ENCODE data around the gene MLXIPL. TPM values are rescaled to one million over a fixed set of nuclear protein-coding genes. Genes with fewer than 3 reads are reported as not detected.

The MLXIPL gene
- total RNA-seq, 1 experiment from 2014 or later = 20.6 TPM

GRCh38 chr7:73599151-73599882 is 25.0 kb downstream of the MLXIPL start:
- H3K27me3 ChIP-seq (replicated peaks; ENCODE audit: insufficient read depth, low read depth, low read length, poor library complexity) = no peaks in the 10 kb centered on the region
- H3K4me1 ChIP-seq (ENCODE audit: insufficient read depth, low read length, poor library complexity, severe bottlenecking) = peaks cover 11% of the 10 kb centered on the region
- intact Hi-C loops (cut with micrococcal nuclease; ENCODE audit: unreplicated experiment) = no loop called here
- no peaks in the 10 kb centered on the region for H3K36me3 ChIP-seq (ENCODE audit: insufficient read depth, low read length, poor library complexity, severe bottlenecking)
- no peak overlapping the region for H3K4me3 ChIP-seq (ENCODE audit: low read depth, low read length, poor library complexity, severe bottlenecking)
- ChIA-PET POLR2A (ENCODE audit: low non-redundant PET) (no interaction called here), CTCF (no interaction called here)
- H3K27ac ChIP-seq (ENCODE audit: low read depth, low read length, poor library complexity, severe bottlenecking) = no peak overlapping the region
- DNase-seq (ENCODE audit: low spot score) = no peak
- H3K9me3 ChIP-seq (ENCODE audit: low read depth, low read length, poor library complexity, severe bottlenecking) = no peaks in the 10 kb centered on the region
- no TSS peak for BruUV-seq (replicated peaks)
- TF ChIP-seq CTCF (conservative IDR thresholded peaks at IDR 0.05; ENCODE audit: low read depth, low read length) = no peak
- no peak for TF ChIP-seq EZH2 (IDR thresholded peaks at IDR 0.05; ENCODE audit: borderline replicate concordance, low read depth, low read length, poor library complexity, severe bottlenecking)

- Histone ChIP-seq H3K27ac (ENCODE audit: low read depth, low read length, poor library complexity, severe bottlenecking) (no peak overlapping the region), H3K36me3 (ENCODE audit: insufficient read depth, low read length, poor library complexity, severe bottlenecking) (no peaks in the 10 kb centered on the region), H3K4me3 (ENCODE audit: low read depth, low read length, poor library complexity, severe bottlenecking) (no peak overlapping the region), H3K9me3 (ENCODE audit: low read depth, low read length, poor library complexity, severe bottlenecking) (no peaks in the 10 kb centered on the region), H3K4me1 (ENCODE audit: insufficient read depth, low read length, poor library complexity, severe bottlenecking) (peaks cover 11% of the 10 kb centered on the region), H3K27me3 (replicated peaks; ENCODE audit: insufficient read depth, low read depth, low read length, poor library complexity) (no peaks in the 10 kb centered on the region)
- intact Hi-C loops (cut with micrococcal nuclease; ENCODE audit: unreplicated experiment) = no loop called here
- POLR2A ChIA-PET (ENCODE audit: low non-redundant PET) = no interaction called here
- DNase-seq (ENCODE audit: low spot score) = no peak
- CTCF ChIA-PET = no interaction called here
- TF ChIP-seq EZH2 (IDR thresholded peaks at IDR 0.05; ENCODE audit: borderline replicate concordance, low read depth, low read length, poor library complexity, severe bottlenecking) = no peak
- no peak for TF ChIP-seq CTCF (conservative IDR thresholded peaks at IDR 0.05; ENCODE audit: low read depth, low read length)
- no TSS peak for BruUV-seq (replicated peaks)
These were observed 26.1 kb downstream of the MLXIPL start for GRCh38 chr7:73597978-73598782.

- H3K4me3 ChIP-seq (ENCODE audit: low read depth, low read length, poor library complexity, severe bottlenecking) = no peak overlapping the region
- no peaks in the 10 kb centered on the region for H3K36me3 ChIP-seq (ENCODE audit: insufficient read depth, low read length, poor library complexity, severe bottlenecking)
- no peaks in the 10 kb centered on the region for H3K9me3 ChIP-seq (ENCODE audit: low read depth, low read length, poor library complexity, severe bottlenecking)
- no TSS peak for BruUV-seq (replicated peaks)
- TF ChIP-seq EZH2 (IDR thresholded peaks at IDR 0.05; ENCODE audit: borderline replicate concordance, low read depth, low read length, poor library complexity, severe bottlenecking) (no peak), CTCF (conservative IDR thresholded peaks at IDR 0.05; ENCODE audit: low read depth, low read length) (no peak)
- DNase-seq (ENCODE audit: low spot score) = no peak
- intact Hi-C loops (cut with micrococcal nuclease; ENCODE audit: unreplicated experiment) = no loop called here
- no peak overlapping the region for H3K27ac ChIP-seq (ENCODE audit: low read depth, low read length, poor library complexity, severe bottlenecking)
- ChIA-PET CTCF (no interaction called here), POLR2A (ENCODE audit: low non-redundant PET) (no interaction called here)
- no peaks in the 10 kb centered on the region for H3K27me3 ChIP-seq (replicated peaks; ENCODE audit: insufficient read depth, low read depth, low read length, poor library complexity)
- H3K4me1 ChIP-seq (ENCODE audit: insufficient read depth, low read length, poor library complexity, severe bottlenecking) = peaks cover 7% of the 10 kb centered on the region
These were observed 27.9 kb downstream of the MLXIPL start for GRCh38 chr7:73596191-73597065.
